ENCODE results near the gene MSMP.

The MSMP gene

GRCh38 chr9:35743880-35744518 is 10.1 kb downstream of the MSMP start:
- DNase-seq (ENCODE audit: low read depth), result no peak

GRCh38 chr9:35743452-35743851 is 10.6 kb downstream of the MSMP start:
- no peak for DNase-seq (ENCODE audit: low read depth)

- DNase-seq (ENCODE audit: low read depth), result no peak
These were observed 12.3 kb downstream of the MSMP start for GRCh38 chr9:35741740-35742139.

GRCh38 chr9:35740243-35740642 is 13.8 kb downstream of the MSMP start:
- no peak for DNase-seq (ENCODE audit: low read depth)

DNA sequence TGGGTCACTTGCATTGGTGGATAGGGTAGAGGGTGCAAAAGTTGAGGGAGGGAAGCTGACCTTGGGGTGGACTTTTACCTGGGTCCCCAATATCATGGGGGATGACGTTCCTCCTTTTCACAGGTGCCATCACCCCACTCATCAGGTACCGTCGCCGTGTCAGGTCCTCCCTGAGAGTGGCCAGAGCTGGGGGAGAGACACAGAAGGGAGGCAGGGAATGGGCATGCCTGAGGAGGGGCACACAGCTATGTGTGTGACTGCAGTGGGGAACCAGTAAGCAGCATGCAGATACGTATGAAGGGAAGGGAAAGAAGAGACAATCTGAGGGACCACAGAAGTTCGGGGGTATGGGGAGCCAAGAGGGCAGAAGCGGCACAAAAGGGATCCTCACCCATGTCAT is 15.2 kb downstream of the MSMP start:
- DNase-seq (ENCODE audit: low read depth), result no peak

- no peak for DNase-seq (ENCODE audit: low read depth)
These were observed 15.9 kb downstream of the MSMP start for GRCh38 chr9:35738186-35738585.

GRCh38 chr9:35737143-35737542 is 16.9 kb downstream of the MSMP start:
- DNase-seq (ENCODE audit: low read depth), result no peak

GRCh38 chr9:35736201-35736633 is 17.9 kb downstream of the MSMP start:
- no peak for DNase-seq (ENCODE audit: low read depth)

- no peak for DNase-seq (ENCODE audit: low read depth)
These were observed 20.0 kb downstream of the MSMP start for GRCh38 chr9:35734096-35734495.

- no peak for DNase-seq (ENCODE audit: low read depth)
These were observed 21.1 kb downstream of the MSMP start for GRCh38 chr9:35732800-35733541.

DNA sequence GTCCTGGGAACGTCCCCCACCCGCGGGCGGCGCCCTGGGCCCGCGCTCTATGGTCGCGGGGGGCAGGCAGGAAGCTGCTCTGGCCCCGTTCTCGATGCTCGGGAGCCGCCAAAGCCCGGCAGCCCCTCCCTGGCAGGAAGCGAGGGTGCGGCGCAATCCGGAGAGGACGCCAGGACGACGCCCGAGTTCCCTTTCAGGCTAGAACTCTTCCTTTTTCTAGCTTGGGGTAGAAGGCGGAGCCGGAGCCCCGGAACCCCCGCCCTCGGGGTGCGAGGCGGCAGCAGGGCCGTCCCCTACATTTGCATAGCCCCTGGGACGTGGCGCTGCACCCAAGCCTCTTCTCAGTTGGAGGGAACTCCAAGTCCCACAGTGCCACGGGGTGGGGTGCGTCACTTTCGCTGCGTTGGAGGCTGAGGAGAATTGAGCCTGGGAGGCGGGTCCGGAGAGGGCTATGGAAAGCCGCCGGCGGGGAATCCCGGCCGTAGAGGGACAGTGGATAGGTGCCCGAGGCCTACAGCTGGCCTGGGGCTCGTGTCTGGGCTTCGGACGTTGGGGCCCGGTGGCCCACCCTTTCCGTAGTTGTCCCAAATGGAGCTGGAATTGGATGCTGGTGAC is 21.8 kb downstream of the MSMP start, which contains the start of the genes CREB3 and TLN1:
Gene CREB3, plus strand, starts transcription at position 482 of the 615 bp plus-strand sequence. Its CDS starts 107 bp downstream, at position 589.
Gene TLN1, minus strand, starts transcription at position 11 of the 615 bp plus-strand sequence. CDS start 6,501 bp downstream, outside the sequence.
- peak; percentile 93 for DNase-seq (ENCODE audit: low read depth)

DNA sequence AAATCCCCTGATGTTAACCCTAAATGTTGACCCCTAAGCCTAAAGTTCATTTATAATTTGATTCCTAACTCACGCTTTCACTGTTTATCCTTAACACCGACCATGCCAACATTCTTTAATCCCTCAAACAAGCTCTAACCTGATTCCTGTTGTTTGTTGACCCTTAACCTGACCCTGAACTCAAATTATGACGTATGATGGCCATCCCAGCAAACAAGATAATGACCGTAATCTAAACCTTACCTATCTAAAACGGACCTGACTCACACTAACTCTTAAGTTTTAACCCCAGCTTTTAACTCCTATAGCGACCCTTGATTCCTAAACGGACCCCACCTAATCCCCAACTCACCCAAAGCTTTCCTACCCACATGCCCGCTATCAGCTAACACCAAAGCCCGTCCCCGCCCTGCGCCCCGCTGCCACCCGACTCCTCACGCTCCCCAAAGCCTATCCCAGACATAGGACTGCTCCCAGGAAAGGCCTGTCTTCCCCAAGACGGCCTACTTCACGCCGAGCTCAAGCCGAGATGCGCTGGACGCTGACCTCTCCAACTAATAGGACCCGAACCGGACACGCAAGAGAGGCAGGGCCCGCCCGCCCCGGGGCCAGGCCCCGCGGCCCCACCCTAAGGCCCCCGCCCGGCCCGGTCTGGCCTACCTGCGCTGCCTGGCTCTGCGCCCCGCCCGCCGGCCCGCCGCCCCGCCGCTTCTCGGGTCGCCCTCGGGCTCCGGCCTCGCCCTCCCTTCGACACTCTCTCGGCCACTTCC is 22.5 kb downstream of the MSMP start:
- no peak for DNase-seq (ENCODE audit: low read depth)

DNA sequence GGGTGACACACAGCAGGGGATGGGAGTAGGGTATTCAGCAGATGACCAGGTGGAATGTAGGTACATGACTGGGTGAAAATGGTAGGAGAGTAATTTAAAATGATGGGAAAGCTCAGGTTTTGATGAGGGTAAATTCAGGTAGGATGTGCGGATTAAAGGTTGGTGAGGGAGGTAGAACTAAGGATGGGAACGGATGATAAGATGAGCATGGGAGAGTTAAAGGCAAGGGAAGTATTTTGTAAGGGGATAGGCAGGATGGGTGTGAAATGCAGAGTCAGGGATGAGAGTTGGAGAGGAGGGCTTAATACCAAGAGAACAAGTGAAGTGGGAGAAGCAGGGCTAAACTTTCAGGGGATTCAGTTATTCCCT is 23.6 kb downstream of the MSMP start:
- DNase-seq (ENCODE audit: low read depth), result no peak

- DNase-seq (ENCODE audit: low read depth), result no peak
These were observed 24.2 kb downstream of the MSMP start for GRCh38 chr9:35729700-35730485.

DNA sequence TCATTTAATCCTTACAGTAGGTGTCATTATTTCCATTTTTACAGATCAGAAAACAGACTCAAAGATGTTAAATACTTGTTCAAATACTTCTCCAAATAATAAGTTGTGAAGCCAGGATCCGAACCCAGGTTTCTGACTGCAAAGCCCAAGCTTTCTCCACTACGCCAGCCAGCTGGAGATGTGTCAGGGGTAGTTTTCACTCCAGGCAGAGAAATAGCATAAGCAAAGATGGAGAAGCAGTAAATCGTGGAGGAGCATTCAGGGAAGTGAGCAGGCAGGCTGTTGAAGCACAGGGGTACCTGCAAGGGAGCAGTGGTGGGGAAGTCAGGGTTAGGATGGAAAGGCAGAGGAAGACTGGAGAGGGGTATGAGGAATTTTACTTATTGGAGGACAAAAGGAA is 25.0 kb downstream of the MSMP start:
- no peak for DNase-seq (ENCODE audit: low read depth)

DNA sequence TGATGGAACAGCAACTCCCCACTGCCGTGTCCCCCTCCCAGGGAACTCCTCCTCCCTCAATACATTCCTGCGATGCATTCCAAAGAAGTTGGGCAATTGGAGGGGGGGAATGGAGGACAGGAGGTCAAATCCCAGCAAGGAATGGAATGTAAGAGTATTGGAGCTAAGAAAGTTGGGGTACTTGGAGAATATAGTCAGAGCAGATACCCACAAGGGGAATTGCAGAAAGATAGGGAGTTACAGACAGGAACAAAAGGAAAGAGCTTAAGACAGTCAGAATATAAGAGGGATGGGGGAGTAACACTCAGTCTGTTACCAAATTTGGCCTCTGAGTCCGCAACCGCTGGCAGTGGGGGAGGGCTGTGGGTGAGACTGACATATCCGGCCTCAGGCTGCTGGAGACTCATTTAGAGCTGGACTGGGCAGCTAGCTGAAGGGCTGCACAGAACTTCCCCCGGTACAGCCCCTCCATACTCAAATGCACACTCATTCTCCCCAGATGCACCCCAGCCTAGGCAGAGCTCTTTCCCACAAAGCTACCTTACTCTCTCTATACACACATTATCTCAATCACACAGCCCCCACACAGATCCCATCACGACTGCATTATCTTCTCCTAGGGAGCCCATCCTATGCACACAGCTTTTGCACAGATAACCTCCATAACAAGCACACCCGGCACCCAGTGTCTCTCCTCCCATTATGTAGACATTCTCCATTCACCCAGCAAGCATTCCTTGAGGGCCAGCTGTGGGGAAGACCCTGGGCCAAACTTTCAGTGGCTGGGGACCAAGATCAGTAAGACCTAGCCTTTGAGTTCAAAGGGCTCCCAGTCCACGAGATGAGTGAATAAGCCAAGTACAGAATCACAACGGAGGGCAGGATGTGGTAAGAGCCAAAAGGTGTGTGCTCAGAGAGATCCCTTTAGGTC is 25.8 kb downstream of the MSMP start:
- DNase-seq (ENCODE audit: low read depth), result peak; percentile 14

GRCh38 chr9:35727676-35728040 is 26.4 kb downstream of the MSMP start:
- DNase-seq (ENCODE audit: low read depth), result no peak

GRCh38 chr9:35726931-35727330 is 27.1 kb downstream of the MSMP start:
- no peak for DNase-seq (ENCODE audit: low read depth)

DNA sequence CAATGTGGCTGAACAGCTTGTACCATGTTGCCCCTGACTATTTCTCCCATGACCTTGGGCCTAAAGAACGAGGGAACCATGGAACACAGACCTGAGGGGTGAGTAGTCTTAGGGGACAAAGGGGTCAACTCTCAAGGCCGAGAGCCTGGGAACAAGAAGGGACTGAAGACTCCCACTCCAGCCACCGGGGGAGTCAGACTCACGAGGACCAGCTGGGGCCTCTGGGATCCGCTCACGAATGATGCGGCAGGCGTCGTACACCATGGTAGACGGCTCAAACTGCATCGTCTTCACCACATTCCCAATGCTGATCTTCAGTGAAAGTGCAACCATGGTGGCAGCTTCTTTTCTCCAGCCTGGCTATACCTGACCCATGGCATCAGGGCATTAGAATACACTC is 28.7 kb downstream of the MSMP start:
- DNase-seq (ENCODE audit: low read depth), result no peak

DNA sequence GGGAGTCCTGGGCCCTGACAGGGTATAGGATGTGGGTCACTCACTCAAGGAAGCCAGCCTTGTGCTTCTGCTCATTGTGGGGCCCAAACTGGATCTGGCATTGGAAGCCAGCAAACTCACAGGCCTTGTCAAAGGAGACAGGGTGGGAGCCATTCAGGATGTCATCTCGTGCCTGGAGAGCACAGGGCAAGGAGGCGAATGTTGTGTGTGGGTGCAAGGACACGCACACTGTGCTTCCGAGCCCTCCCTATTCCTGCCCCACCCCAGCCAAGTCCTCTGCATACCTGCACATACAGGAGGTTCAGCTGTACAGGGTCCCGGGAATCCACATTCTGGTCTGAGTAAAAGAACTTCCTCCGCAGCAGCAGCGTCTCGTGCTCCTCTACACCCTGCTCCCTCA is 30.2 kb downstream of the MSMP start:
- no peak for DNase-seq (ENCODE audit: low read depth)

DNA sequence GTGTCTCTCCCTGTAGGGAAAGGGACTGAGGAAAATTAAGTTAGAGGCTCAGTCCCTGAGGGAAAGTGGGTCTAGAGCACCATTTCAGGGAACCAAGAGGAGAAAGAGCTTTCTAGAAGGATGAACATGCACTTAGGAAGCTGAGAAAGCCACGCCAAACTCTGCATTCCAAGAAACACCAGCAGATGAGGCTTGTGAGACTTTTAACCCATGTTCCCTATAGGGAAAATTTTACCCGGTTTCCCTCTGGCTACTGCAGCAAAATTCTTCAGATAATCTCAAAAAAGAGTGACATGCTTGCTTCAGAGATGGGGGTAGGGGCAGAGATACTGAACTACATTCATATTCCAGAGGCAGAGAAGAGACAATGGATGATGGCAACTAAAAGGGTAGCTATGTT is 30.6 kb downstream of the MSMP start:
- no peak for DNase-seq (ENCODE audit: low read depth)

Measured in stimulated activated CD8-positive, alpha-beta memory T cell treated with anti-CD3 and anti-CD28 coated beads, Interleukin-7, amount 100 ng/mL, for 24 hours (primary cell).